Lung (tissue), 12 donors: ENCODE measurements around the gene ZNF324B. TPM values are rescaled to one million over a fixed set of nuclear protein-coding genes. Genes with fewer than 3 reads are reported as not detected.
"Not testable (repeated sequence)": the region's sequence is repeated elsewhere in the genome, so short reads cannot be mapped to it uniquely, and the experiment has no call there.

ENCODE experiments used
- ATAC-seq: fragments of 200-7000 bp; cut with Tn5 transposase; one replicate; pipeline ENCODE4 v1.9.1; 2020; ENCODE audit warnings: moderate number of reproducible peaks; ENCODE audit not compliant: insufficient read depth, low FRiP score
- DNase-seq, 3 donors: peaks; one replicate each; pipeline ENCODE4 v3.0.0-alpha.2; 2013 to 2017
- H3K27ac ChIP-seq, 2 donors: one replicate each; pipeline ENCODE4 v1.5.1; 2013; ENCODE audit warnings: mild to moderate bottlenecking in 2 of 2, moderate library complexity in 2 of 2, control low read depth in 1 of 2, inconsistent platforms in 1 of 2, low read depth in 1 of 2, low read length in 1 of 2
- H3K27me3 ChIP-seq, 3 donors: one replicate each; pipeline ENCODE4 v1.5.1; 2013; ENCODE audit warnings: low read length in 2 of 3; ENCODE audit not compliant: control insufficient read depth in 3 of 3, insufficient read depth in 3 of 3
- H3K36me3 ChIP-seq, 4 donors: one replicate each; pipeline ENCODE4 v1.5.1; 2013; ENCODE audit warnings: low read length in 4 of 4, mild to moderate bottlenecking in 1 of 4, moderate library complexity in 1 of 4; ENCODE audit not compliant: control insufficient read depth in 4 of 4, insufficient read depth in 4 of 4
- H3K4me1 ChIP-seq, 5 donors: one replicate each; pipeline ENCODE4 v1.5.1; 2013; ENCODE audit warnings: low read length in 5 of 5, mild to moderate bottlenecking in 2 of 5, moderate library complexity in 1 of 5; ENCODE audit not compliant: control insufficient read depth in 5 of 5, insufficient read depth in 5 of 5
- H3K4me3 ChIP-seq: one replicate; pipeline ENCODE4 v1.5.1; 2013; ENCODE audit warnings: mild to moderate bottlenecking, control low read depth, moderate library complexity
- H3K9ac ChIP-seq, 2 donors: one replicate each; pipeline ENCODE4 v1.5.1; 2013; ENCODE audit warnings: low read length in 2 of 2, control low read depth in 1 of 2; ENCODE audit not compliant: insufficient read depth in 1 of 2
- H3K9me3 ChIP-seq, 4 donors: one replicate each; pipeline ENCODE4 v1.5.1; 2013; ENCODE audit warnings: low read length in 3 of 4, mild to moderate bottlenecking in 1 of 4, moderate library complexity in 1 of 4; ENCODE audit not compliant: control insufficient read depth in 4 of 4, insufficient read depth in 3 of 4
- CTCF ChIP-seq: IDR thresholded peaks from 2 replicates; pipeline ENCODE4 v1.5.1; 2012; ENCODE audit warnings: mild to moderate bottlenecking; ENCODE audit errors: control extremely low read depth, extremely low read depth
- WGBS, 2 donors: extraction: QIAGEN DNeasy Blood & Tissue Kit; methylation state at CpG; one replicate each; pipeline ENCODE4 v1.1.7; 2013; 5-methylcytosine and 5-hydroxymethylcytosine counted together
- polyA plus RNA-seq, 2 donors: library from polyadenylated mRNA; stranded (reverse); fragments of 200-250 nt; gene quantifications; one replicate each; pipeline ENCODE4 v1.2.1, GENCODE V29; 2013
- total RNA-seq, 2 donors: library from RNA; depleted of rRNA in 1 of 2; stranded (reverse); fragments of >200 nt in 1 of 2; gene quantifications; one replicate each; pipeline ENCODE4 v1.2.1, GENCODE V29; 2014 to 2021
- donor health status: control.
- donor health status: control.
- donor health status: Bipolar disorder and iron deficiency.
- donor health status: healthy.
- donor health status: DM: yes; HTN: yes; CAD: no.

Gene ZNF324B
- total and polyA plus RNA-seq, 4 donors = 2.8 to 9.3 (median 6.1) TPM

- 6 to 8% methylated on average over 59 of the region's 59 CpGs for WGBS, 2 donors
- H3K9me3 ChIP-seq = peaks cover 0 to 35% (median 21%) of the 10 kb centered on the region in 4 donors
- H3K9ac ChIP-seq = peak within 1 kb of the TSS; percentile 48 to 83
- peak; percentile 99 to 100 (median 100) for DNase-seq
- peak within 1 kb of the TSS; percentile 87 for H3K4me3 ChIP-seq
- peak; percentile 95 for ATAC-seq
- peaks cover 0 to 13% (median 0%) of the 10 kb centered on the region in 5 donors for H3K4me1 ChIP-seq
- H3K27ac ChIP-seq = peak within 1 kb of the TSS; percentile 46 to 91
- peaks cover 0 to 5% (median 2%) of the 10 kb centered on the region in 3 donors for H3K27me3 ChIP-seq
- H3K36me3 ChIP-seq = peaks cover 8 to 32% (median 22%) of the 10 kb centered on the region in 4 donors
- no peak for TF ChIP-seq CTCF
Measured at GRCh38 chr19:58439576-58440554, 11.6 kb upstream of the ZNF324B start, which contains the start of gene ZNF132. ZNF132 (minus strand) TSS chr19:58440153; CDS start chr19:58439821, 332 bp downstream.

- no peak overlapping the region for H3K9ac ChIP-seq
- ATAC-seq = no peak
- peaks cover 0 to 5% (median 2%) of the 10 kb centered on the region in 3 donors for H3K27me3 ChIP-seq
- peak overlapping the region; percentile 46 to 91 for H3K27ac ChIP-seq
- peak in 1 of 3 donors; percentile 16 for DNase-seq
- peak overlapping the region; percentile 38 for H3K4me3 ChIP-seq
- 13 to 18% methylated on average over 31 of the region's 31 CpGs for WGBS, 2 donors
- no peak for TF ChIP-seq CTCF
- H3K4me1 ChIP-seq = peaks cover 0 to 13% (median 0%) of the 10 kb centered on the region in 5 donors
- peaks cover 0 to 28% (median 16%) of the 10 kb centered on the region in 4 donors for H3K9me3 ChIP-seq
- peaks cover 4 to 26% (median 16%) of the 10 kb centered on the region in 4 donors for H3K36me3 ChIP-seq
Measured at GRCh38 chr19:58440556-58440955, 10.9 kb upstream of the ZNF324B start.

- H3K4me1 ChIP-seq = peaks cover 0 to 13% (median 0%) of the 10 kb centered on the region in 5 donors
- H3K9me3 ChIP-seq, H3K36me3 ChIP-seq, H3K27me3 ChIP-seq, H3K4me3 ChIP-seq, H3K9ac ChIP-seq, ATAC-seq, DNase-seq, H3K27ac ChIP-seq: not testable (repeated sequence)
- 88 to 95% methylated on average over 7 of the region's 7 CpGs for WGBS, 2 donors
Measured at GRCh38 chr19:58442986-58443385, 8.4 kb upstream of the ZNF324B start.

GRCh38 chr19:58448860-58449259 is 2.6 kb upstream of the ZNF324B start:
- H3K9me3 ChIP-seq, ATAC-seq: not testable (repeated sequence)

GRCh38 chr19:58449980-58450379 is 1.4 kb upstream of the ZNF324B start:
- H3K4me3 ChIP-seq, H3K27ac ChIP-seq, H3K27me3 ChIP-seq, H3K4me1 ChIP-seq, H3K9ac ChIP-seq, H3K36me3 ChIP-seq, DNase-seq, H3K9me3 ChIP-seq, ATAC-seq: not testable (repeated sequence)
- 53 to 54% methylated on average over 5 of the region's 5 CpGs for WGBS, 2 donors

More at GRCh38 chr19:58448860-58449259, 2.6 kb upstream of the ZNF324B start:
- WGBS, 2 donors = 75 to 85% methylated on average over 3 of the region's 3 CpGs
- not testable (repeated sequence) for DNase-seq, H3K36me3 ChIP-seq, H3K27me3 ChIP-seq, H3K4me1 ChIP-seq, H3K4me3 ChIP-seq, H3K27ac ChIP-seq, H3K9ac ChIP-seq
